ENCODE data around the gene RBM22.

RBM22 gene

DNA sequence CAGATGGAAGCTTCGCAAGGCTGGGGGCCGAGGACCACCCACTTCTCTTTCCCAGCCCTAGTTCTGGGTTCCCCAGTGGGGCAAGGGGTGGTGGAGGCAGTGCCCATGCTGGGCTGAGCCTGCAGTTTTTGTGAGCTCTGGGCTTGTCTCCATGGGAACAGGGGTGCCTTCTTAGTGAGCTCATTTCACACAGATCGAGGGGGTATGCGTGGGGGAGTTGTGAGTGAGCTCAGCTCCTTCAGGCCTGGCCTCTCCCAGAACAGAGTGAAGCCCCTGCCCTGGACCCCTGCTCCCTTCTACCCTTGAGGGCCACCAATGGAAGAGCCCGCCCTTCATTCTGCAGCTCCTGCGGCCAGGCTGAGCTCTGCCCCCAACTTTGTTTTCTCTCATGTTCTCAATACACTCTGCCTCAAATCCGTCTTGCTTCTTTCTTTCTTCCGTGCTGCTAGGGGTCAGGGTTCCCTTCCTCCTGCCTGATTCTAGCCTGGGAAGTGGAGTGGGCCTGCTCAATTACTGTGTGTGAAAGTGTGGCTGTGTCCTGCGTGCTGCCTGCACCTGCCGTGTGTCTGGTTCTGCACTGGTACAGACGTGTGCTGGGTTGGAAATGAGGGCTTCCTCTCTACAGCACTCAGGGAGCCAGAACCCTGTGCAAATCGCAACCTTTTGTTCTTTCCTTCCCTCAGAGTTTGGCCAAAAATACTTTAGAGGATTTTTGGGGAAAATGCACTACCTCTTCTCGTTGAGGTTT, 48.8 kb downstream of the RBM22 start:
- no peak for DNase-seq

DNA sequence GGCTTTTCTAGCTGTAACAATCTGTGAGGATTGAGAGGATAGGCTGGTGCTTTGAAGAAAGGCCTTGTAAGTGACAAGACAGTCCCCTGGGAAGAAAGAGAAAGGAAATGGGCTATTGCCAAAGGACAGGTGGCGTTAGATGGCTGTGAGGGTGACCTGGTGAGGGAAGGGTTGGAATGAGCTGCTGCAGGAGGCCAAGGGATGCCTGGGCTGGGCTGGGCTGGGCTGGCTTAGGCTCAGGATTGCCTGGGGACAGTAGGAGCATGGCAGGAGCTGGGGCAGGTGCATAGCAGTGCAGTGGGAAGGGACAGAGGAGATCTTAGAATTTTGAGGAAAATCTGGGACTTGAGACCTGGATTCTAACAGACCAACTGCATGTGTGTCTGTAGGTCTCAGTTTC, 49.5 kb downstream of the RBM22 start:
- no peak for DNase-seq

DNA sequence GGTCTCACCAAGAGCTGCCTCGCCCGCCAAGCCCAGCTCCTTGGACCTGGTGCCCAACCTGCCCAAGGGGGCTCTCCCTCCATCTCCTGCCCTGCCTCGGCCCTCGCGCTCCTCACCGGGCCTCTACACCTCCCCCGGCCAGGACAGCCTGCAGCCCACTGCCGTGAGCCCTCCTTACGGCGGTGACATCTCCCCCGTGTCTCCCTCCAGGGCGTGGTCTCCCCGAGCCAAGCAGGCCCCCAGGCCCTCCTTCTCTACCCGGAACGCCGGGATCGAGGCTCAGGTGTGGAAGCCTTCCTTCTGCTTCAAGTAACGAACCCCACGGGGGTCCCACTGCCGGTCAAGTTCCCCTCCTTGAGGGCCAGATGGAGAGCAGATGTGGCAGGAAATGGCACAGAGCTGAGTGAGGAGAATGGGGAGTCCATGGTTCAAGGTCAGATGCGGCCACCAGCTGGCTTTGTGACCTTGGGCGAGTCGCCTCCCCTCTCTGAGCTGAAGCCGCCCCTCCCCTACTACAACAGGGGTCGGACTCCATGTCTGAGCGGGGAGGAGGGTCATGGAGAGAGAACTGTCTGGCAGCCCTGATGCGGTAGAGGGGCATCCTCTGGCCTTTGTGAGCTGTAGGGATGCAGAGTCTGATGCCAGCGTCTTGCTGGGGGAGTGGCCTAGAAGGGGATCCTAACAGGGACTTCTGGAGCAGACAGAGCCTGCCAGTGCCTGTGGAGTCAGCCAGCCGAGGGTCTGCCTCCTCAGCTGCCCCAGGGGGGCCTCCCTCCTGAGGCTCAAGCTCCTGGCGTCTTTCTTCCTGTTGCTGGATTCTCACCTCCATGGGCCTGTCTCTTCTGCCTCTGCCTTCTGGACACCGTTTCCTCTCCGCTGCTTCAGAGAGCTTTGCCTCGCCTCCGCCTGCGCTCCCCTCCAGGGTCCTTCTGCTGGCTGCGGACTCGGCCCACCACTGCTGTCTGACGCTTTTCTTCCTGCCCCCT, 50.5 kb downstream of the RBM22 start:
- DNase-seq, result no peak

DNA sequence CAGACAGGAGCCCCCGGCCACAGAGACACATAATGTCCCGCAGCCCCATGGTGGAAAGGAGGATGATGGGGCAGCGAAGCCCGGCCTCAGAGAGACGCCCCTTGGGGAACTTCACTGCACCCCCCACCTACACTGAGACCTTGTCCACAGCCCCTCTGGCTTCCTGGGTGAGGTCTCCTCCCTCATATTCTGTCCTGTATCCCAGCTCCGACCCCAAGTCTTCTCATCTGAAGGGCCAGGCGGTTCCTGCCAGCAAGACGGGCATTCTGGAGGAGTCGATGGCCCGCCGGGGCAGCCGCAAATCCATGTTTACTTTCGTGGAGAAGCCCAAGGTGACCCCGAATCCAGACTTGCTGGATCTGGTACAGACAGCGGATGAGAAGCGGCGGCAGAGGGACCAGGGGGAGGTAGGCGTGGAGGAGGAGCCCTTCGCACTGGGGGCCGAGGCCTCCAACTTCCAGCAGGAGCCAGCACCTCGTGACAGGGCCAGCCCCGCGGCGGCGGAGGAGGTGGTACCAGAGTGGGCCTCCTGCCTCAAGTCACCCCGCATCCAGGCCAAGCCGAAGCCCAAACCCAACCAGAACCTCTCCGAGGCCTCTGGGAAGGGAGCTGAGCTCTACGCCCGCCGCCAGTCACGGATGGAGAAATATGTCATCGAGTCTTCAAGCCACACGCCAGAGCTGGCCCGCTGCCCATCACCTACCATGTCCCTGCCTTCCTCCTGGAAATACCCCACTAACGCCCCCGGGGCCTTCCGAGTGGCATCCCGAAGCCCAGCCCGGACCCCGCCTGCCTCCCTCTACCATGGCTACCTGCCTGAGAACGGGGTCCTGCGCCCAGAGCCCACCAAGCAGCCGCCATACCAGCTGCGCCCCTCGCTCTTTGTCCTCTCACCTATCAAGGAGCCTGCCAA, 51.5 kb downstream of the RBM22 start:
- no peak for DNase-seq

DNA sequence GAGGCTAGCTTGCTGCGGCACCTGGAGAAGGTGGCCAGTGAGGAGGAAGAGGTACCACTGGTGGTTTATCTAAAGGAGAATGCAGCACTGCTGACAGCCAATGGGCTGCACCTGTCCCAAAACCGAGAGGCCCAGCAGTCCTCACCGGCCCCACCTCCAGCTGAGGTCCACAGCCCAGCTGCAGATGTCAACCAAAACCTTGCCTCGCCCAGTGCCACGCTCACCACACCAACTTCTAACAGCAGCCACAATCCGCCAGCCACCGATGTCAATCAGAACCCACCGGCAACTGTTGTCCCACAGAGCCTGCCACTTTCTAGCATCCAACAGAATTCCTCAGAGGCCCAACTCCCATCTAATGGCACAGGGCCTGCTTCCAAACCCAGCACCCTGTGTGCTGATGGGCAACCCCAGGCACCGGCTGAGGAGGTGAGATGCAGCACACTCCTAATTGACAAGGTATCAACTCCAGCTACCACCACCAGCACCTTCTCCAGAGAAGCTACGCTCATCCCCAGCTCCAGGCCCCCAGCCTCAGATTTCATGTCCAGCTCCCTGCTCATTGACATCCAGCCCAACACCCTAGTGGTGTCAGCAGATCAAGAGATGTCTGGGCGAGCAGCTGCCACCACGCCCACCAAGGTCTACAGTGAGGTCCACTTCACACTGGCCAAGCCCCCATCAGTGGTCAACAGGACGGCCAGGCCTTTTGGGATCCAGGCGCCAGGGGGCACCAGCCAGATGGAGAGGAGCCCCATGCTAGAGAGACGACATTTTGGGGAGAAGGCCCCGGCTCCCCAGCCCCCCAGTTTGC, 52.4 kb downstream of the RBM22 start:
- DNase-seq, result no peak

DNA sequence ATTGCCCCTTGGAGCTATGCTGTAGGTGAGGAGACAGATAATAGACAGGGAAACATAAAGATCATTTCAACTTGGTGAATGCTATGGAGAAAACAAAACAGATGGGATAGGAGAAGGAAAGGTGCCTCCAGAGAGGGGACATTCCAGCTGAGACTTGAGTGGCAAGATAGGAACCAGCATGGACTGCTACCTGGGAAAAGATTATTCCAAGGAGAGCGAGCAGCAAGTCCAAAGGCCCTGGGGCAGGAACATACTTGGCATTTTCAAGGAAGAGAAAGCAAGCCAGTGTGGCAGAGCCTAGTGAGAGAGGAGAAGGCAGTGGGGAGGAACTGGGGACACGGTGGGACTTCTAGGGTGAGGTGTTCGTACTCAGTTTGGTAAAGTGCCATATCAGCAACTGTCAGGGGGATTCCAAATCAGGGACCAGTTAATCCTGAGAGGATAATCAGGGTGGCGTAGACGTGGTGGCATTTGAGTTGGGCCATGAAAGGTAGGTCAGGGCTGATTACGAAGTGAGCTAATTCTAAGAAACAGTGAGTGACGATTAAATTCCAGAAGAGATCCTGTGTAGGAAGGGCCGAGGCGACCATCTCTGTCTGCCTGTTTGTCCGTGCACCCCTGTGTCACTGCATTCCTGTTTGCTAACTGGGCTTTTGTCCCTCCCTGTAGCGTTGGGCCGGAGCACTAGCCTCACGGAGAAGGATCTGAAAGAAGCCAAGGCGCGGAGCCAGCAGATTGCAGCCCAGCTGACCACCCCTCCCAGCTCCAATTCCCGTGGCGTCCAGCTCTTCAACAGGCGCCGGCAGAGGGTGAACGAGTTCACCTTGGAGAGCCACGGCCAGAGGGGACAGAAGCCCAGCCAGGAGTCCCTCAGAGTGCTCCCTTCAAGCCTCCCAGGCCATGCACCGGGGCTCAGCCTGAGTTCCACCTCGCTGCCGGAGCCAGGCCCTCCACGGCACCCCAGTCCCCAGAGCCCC, 53.3 kb downstream of the RBM22 start:
- no peak for DNase-seq

DNA sequence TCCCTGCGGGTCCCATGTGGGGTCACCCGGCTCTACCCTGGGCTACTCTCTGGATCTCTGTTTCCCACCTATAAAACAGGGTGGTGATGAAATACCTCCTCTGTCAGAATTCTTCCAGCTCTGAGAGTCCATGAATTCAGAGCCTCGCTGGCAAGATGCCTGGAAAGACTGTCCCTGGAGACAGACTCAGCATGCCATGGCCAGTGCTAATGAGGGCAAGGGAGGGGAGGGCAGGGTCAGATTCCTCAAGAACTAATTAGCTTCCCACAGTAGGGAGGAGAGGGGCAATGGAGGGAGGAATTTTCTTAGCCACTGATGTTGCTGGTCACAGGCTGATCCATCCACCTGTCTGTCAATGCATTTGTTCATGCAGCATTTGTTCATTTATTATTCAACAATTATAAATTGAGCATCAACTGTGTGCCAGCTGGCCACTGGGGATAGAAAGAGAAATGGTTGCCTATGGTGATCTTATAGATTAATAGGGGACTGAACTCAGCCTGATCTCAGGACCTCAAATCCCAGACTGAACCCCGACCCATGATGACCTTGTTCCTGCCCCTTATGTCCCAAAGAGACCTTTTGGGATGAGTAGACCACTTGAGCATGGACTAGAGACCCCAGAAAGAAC, 55.7 kb downstream of the RBM22 start:
- no peak for DNase-seq

DNA sequence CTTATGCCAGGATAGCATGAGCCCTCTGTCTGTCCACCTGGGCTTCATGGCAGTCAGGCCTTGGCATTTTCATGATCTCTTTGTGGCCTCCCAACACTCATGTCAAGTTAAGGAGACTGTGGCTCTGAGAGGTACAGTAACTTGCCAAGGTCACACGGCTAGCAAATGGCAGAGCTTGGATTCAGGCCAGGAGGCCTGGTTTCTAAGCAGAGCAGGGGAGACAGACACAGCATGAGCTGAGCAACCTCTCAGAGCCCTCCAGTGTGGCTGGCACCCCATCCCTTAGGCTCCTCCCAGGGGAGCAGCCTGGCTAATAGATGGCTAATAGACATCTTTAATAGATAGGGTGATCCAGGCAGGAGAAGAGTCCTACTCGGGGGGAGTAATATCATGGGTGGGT, 56.3 kb downstream of the RBM22 start:
- DNase-seq, result no peak

DNA sequence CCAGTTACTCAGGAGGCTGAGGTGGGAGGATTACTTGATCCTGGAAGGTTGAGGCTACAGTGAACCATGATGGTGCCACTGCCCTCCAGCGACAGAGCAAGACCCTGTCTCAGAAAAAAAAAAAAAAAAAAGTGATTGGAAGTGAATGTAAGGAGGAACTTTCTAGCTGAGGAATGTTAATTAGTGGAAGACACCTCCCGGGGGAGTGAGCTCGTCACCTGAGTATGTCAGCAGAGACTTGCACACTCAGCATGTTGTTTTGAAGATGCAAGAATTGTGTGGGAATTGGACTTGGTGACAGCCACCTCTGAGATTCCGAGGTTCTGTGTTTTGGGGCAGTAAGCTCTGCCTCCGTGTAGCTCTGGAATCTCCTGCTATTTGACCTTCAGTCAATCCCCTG, 56.8 kb downstream of the RBM22 start:
- DNase-seq, result no peak

DNA sequence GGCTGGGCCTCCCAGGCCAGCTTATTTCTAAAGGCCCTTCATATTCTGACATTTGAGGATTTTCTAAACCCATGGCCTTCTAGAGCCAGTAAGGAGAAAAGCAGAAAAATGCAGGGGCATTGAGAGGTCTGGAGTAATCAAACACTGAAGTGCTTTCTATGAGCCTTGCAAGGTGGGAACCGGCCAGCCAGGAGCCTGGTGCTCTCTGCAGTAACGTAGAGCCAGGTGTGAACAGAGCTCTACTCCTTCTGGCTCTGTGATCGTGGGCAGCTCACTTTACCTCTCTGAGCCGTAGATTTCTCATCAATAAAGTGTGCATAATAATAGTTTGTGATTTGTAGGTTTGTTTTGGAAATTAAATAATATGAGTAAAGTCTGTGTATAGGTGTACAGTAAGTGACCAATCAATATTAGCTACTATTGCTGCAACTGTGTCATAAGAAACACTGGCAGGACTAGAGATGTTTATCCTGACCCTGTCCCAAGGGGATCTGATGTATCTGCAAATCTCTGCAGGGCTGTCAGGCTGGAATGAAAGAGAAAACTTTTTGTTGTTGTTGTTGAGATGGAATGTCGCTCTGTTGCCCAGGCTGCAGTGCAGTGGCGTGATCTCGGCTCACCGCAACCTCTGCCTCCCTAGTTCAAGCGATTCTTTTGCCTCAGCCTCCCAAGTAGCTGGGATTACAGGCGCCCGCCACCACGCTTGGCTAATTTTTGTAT, 57.7 kb downstream of the RBM22 start:
- no peak for DNase-seq

DNA sequence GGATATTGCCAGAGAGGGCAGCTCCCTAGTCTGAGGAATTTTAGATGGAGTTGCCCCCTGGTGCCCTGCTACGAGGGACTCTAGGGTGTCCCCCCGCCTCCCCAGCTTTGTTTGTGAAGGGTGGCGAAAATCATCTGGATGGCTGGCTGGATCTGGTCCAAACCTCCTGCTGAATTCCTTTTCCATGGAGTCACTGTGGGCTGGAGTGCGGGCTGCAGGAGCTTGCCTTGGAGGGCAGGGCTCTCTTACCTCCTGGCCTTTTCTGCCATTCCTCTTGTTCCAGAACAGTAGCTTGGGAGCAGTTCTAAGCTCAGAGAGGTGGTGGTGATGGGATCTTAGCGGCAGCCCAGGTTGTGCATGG, 58.3 kb downstream of the RBM22 start:
- peak; percentile 76 for DNase-seq

DNA sequence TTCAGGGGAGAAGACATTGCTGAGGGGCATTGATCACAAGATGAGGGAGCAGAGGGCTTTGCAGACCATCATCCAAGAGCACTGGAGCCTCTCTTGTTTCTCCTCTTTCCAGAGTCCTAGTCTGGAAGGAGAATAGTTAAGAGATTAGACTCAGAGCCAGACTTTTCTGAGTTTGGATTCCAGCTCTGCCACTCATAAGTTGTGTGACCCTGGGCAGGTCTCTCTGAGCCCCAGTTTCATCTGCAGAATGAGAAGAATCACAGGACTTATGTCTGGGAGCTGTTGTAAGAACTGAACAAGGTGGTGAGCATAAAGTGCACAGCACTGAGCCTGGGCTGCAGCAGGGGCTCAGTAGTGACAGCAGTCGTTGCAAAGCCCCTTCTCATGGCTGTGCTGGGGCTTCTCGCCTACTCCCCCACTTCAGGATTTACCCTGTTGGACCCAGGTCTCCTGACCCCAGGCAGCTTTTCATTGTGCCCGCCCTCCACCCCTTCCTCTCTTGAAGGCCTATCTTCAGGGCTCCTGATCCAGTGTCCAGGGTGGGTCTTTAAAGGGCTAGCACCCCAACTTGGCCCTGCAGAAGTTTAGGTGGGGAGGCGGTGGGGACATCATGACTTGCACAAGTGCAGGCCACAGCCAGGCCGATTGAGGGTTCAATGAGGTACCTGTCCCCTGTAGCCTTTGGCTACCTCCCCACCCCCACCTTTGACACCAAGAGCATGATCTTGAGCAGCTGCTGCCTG, 58.9 kb downstream of the RBM22 start:
- DNase-seq, result no peak

DNA sequence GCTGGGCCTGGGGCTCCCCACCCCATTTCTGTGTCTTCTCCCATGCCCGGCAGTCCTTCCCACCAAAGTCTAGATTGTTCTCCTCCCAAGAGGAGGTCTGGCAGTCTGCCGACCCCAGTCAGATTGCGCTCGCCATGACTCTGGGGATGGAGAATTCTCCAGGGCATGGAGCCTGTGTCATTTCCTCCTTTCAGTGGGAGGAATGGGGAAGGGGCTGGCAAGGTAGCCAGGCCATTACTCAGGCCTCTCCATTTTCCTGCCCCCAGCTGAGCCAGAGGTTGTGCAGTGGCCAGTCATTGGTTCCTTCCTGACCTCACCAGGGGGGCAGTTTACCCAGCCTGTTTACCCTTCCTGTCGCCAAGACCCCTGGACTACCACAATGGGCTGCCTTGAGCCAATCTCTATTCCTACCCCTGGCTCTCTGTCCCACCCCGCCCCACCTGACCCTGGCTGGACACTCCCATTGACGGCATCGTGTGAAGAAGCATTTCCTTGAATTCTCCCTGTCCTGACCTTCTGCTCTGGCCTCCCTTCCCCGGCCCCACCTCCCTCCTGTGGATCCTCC, 59.8 kb downstream of the RBM22 start:
- DNase-seq, result no peak
